ENCODE results near the gene OR5K2.

GRCh38 chr3:98529856-98530459, 32.5 kb downstream of the OR5K2 start:
- TF ChIP-seq POLR2A (IDR thresholded peaks at IDR 0.05) (no peak), POLR2AphosphoS5 (IDR thresholded peaks at IDR 0.05) (no peak)
